ENCODE results near the gene MYL10.
"Not testable (repeated sequence)": the region's sequence is repeated elsewhere in the genome, so short reads cannot be mapped to it uniquely, and the experiment has no call there.

The MYL10 gene

DNA sequence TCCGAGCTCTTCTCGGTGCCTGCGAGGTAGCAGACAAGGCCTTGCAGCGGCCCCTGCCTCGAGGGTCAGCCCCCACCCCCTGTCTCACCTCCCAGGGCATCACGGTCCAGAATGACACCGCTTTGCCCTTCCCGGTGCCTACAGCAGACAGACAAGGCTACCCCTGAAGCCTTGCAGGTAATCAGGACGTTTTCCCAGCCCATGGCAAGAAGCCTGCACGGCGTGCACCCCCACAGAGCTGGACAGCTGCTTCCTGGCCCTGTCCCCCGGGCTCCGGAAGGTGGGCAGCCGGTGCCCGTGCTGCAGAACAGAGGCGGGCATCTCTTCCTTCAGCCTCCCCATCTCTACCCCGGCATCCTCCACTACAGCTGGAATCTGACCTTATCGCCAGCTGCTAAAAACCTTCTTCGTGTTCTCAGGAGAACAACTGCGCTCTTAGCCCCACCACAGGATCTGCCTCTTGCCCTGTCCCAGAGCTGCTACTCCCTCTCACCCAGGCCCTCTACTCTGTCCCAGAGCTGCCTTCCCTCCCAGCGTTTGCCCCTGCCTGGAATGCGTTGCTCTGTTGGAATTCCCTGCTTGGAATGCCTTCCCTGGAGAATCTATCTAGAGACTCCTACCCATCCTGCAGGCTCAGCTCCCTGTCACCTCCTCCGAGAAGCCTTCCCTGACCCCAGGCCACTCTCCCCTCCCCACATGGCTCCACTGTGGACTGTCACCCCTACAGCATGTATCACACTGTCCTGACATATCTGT is 4.7 kb downstream of the MYL10 start:
- no peak overlapping the region for H3K4me3 ChIP-seq
- H3K27ac ChIP-seq, result no peak overlapping the region

- H3K4me3 ChIP-seq, result no peak overlapping the region
- H3K27ac ChIP-seq, result no peak overlapping the region
Measured at GRCh38 chr7:101622609-101623173, 6.4 kb downstream of the MYL10 start.

GRCh38 chr7:101620991-101621390 is 8.1 kb downstream of the MYL10 start:
- Histone ChIP-seq H3K4me3 (no peak overlapping the region), H3K27ac (no peak overlapping the region)

DNA sequence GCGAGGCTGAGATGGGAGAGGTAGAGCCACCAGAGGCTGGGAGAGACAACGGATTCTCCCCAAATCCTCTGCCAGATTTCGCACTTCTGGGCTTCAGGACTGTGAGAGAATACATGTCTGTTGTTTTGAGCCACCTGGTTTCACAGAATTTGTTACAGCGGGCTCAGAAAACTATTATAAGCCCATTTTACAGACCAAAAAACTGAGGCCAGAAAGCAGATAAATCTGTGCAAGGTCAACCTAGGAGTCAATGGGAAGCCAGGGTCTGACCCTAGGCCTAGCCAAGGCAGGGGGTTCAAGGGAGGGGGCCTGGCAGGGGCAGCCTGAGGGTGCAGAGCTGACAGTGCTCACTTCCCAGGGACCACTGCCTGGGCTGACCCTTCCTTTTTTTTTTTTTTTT is 8.7 kb downstream of the MYL10 start:
- Histone ChIP-seq H3K4me3 (no peak overlapping the region), H3K27ac (no peak overlapping the region)

DNA sequence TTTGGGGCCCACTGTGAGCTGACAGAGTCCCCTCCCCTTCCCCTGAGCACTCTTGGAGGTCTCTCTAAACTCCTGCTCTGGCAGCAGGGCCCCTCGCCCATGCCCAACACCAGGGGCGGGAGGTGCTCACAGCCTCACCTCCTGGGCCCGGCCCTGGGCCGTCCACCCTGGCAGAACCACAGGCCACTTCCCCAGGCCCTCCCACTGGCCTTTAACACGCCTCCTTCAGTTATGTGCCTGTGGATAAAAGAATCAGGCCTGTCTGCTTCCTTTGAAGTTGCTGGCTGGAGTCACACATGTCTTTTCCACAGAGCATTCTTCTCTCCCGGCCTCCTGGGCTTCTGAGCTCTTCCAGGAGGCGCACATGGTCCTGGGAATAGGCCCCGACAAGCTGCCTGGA is 10.2 kb downstream of the MYL10 start:
- Histone ChIP-seq H3K4me3 (no peak overlapping the region), H3K27ac (peak overlapping the region in 5 of 21 experiments; percentile 0 to 68 (median 50))

DNA sequence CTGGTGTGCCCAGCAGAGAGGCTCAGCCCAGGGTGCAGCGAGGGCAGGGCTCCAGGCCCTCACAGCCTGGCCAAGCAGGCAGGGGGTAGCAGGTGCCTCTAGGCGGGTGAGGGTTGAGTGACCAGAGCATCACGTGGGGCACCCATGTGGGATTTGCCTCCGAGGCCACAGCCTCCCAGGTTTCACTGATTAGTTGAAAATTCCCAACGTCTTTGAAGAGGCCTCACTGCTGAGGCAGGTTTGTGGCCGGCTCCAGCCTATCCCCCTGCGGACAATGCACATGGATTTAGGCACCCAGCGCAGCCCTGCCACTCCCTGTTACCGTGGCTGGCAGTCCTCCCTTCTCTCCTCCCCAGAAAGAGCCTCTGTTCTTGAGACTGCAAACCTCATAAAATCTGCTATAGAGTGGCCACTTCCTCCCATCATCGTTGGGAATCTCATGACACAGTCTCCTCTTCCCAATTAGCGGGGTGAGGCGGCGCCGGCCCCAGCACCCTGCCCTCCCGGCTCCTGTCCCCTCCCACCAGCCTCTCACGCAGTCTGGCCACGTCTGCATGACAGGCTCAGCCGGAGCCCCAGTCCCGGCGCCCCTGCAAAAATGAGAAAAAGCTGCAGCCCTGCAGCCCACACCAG is 10.8 kb downstream of the MYL10 start:
- Histone ChIP-seq H3K27ac (peak overlapping the region in 4 of 21 experiments; percentile 6 to 68 (median 54)), H3K4me3 (no peak overlapping the region)

GRCh38 chr7:101617451-101618206 is 11.5 kb downstream of the MYL10 start:
- Histone ChIP-seq H3K4me3 (no peak overlapping the region), H3K27ac (no peak overlapping the region)

DNA sequence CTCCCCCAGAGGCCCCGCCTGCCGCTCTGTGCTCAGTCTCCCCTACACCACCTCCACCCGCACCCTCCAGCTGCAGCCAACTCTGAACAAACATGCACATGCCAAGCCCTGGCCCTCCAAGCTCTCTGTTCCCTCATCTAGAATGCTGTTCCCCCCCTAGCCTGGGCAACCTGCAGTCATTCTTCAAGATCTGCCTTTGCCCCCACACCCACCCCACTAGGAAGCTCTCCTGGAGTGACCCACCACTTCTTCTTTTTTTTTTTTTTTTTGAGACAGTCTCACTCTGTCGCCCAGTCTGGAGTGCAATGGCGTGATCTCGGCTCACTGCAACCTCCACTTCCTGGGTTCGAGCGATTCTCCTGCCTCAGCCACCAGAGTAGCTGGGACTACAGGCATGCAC is 13.7 kb downstream of the MYL10 start:
- H3K4me3 ChIP-seq, result no peak overlapping the region
- no peak overlapping the region for H3K27ac ChIP-seq

GRCh38 chr7:101614939-101615302 is 14.2 kb downstream of the MYL10 start:
- H3K4me3 ChIP-seq, result no peak overlapping the region
- H3K27ac ChIP-seq, result no peak overlapping the region

DNA sequence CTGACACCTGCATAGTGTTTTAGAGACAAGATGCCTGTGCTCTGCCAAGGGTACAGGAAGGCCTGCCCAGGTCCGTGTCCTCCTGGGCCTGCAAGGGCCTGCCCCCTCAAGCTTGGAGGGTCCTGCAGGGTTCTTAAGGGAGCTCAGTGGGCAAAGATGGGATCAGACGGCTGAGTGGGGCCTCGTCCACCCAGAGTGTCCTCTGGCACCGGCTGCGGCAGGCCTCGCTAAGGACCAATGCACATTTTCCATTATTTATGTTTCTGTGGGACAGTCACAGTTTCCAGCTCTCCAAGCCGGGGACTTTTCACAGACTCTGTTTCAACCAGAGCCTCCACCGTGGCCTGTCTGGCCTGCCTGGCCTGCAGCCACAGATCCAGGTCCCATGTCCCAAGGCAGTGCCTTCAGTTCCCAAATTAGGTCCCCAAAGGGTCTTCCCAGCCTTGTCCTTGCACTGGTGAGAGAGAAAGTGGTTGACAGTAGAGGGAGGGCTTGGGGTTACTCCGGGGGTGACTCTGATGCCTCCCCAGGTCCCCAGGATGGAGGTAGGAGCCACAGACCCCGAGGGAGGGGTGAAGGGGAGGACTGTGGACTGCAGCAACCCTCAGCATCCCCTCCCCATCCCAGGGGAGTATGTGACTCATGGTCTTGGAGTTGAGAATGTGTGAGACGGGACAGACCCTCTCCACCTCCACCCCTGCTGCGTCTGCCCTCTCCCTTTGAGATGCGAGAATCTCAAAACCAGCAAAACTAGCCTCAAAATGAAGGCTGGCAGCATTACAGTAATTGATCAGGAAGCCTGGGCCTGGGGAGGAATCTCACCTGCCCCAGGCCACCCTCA is 14.8 kb downstream of the MYL10 start:
- H3K27ac ChIP-seq, result no peak overlapping the region

DNA sequence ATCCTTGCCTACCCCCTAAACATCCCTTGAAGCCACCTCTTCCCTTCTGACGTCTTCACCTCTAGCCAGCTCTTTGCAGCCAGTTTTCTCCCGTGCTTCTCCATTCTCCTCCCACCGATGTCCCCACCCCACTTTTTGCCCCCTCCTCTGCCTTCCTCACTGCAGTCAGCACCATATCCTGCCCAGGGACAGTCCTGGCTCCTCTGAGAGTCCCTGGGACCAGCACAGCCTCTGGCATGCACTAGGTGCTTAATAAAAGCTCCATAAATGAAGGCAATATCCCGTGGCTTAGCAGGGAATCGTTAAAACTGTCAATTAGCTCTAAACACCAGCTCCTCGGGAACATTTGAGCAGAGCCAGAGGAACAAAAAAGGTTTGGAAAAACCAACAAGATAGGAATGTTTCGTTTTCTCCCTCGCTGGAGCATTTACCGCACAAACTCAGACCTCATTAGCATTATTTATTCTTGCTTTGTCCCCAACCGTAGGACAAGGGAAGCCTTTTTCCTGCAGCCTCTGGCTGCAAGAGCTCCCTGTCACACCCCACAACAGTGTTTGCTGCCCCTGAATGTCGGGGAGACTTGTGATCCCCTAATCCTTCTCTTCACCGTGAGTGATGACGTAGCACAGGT is 16.1 kb downstream of the MYL10 start:
- H3K4me3 ChIP-seq, result no peak overlapping the region

More for the DNA sequence above, 14.8 kb downstream of the MYL10 start:
- no peak overlapping the region for H3K4me3 ChIP-seq

GRCh38 chr7:101608772-101609713 is 20.1 kb downstream of the MYL10 start:
- H3K27ac ChIP-seq, result no peak overlapping the region
- H3K4me3 ChIP-seq, result no peak overlapping the region

More for the DNA sequence above, 16.1 kb downstream of the MYL10 start:
- H3K27ac ChIP-seq, result no peak overlapping the region

GRCh38 chr7:101606498-101606923 is 22.6 kb downstream of the MYL10 start:
- Histone ChIP-seq H3K4me3 (no peak overlapping the region), H3K27ac (no peak overlapping the region)

DNA sequence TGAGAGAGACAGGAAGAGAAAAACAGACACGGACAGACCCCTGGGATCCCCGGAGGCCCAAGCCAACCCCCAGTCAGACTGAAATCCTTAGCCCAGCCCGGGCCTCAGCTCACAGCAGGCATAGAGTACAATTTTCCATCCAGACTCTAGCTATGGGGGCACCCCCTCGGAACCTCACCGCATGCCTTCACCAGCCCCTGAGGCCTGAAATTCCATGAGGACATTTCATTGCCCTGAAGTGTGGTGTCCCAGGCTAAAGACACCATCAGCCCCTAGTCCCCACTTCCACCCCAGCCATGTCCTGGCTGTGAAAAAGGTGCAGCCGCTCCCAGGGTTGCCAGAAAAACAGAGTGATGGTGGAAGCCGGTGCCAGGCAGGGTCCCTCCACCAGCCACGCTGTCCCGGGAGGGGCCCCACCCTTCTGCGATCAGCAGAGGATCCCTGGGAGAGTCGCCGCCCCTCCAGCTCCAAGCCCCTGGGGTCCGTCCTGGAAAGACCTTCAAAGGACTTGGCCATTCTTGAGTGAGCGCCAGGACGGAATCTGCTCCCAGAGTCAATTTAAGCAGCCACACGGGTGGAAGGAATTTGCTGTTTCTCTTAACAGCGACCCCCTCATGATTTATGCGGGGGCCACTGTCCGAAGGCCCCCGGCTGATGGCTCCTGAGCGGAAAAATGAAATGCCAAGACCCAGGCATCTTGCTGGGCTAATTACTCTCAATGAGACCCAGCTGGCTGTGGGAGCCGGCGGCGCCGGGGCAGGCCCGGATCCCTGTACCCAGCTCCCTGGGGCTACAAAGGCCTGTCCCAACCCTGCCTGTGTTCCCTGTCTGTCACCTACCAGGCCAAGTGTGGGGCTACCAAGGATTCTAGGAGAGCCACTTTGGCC is 23.2 kb downstream of the MYL10 start:
- H3K4me3 ChIP-seq, result no peak overlapping the region
- no peak overlapping the region for H3K27ac ChIP-seq

GRCh38 chr7:101604934-101605332 is 24.2 kb downstream of the MYL10 start:
- H3K4me3 ChIP-seq, H3K27ac ChIP-seq: not testable (repeated sequence)

- H3K27ac ChIP-seq, result no peak overlapping the region
- H3K4me3 ChIP-seq, result no peak overlapping the region
Measured at GRCh38 chr7:101604331-101604933, 24.7 kb downstream of the MYL10 start.

Data from skin epidermis (tissue), 12 donors.